H1 (cell line): Measurements from ENCODE around the gene RRM2. TPM values are rescaled to one million over a fixed set of nuclear protein-coding genes. Genes with fewer than 3 reads are reported as not detected.

Source experiments
- GABPA ChIP-seq: IDR thresholded peaks from 2 replicates; pipeline ENCODE4 v1.6.1; 2011; ENCODE audit warnings: mild to moderate bottlenecking, low read length, moderate library complexity, borderline replicate concordance; ENCODE audit not compliant: insufficient read depth
- KDM5A ChIP-seq: fragments of 200-600 bp; IDR thresholded peaks from 2 replicates; pipeline ENCODE4 v1.7.1; 2012; ENCODE audit warnings: mild to moderate bottlenecking, low read length, inconsistent platforms, mixed read lengths
- NANOG ChIP-seq: IDR thresholded peaks from 2 replicates; pipeline ENCODE4 v1.6.1; 2011; ENCODE audit warnings: low read length, low read depth, mild to moderate bottlenecking, inconsistent platforms; ENCODE audit not compliant: insufficient read depth, poor library complexity, severe bottlenecking
- PHF8 ChIP-seq: fragments of 200-600 bp; sonication (generic); conservative IDR thresholded peaks from 2 replicates; pipeline ENCODE4 v1.7.1; 2012; ENCODE audit warnings: low read depth, mild to moderate bottlenecking, inconsistent platforms, low read length, moderate library complexity
- SP2 ChIP-seq: IDR thresholded peaks from 2 replicates; pipeline ENCODE4 v1.6.1; 2012; ENCODE audit warnings: mild to moderate bottlenecking, low read length, inconsistent platforms
- SUZ12 ChIP-seq: fragments of 200-600 bp; sonication (generic); IDR thresholded peaks from 2 replicates; pipeline ENCODE4 v1.6.1; 2012; ENCODE audit warnings: mild to moderate bottlenecking, inconsistent platforms, low read length, moderate library complexity, mixed read lengths
- TCF12 ChIP-seq: IDR thresholded peaks from 2 replicates; pipeline ENCODE4 v1.6.1; 2011; ENCODE audit warnings: low read depth, mild to moderate bottlenecking, low read length
- TEAD4 ChIP-seq: IDR thresholded peaks from 2 replicates; pipeline ENCODE4 v1.6.1; 2012; ENCODE audit warnings: low read depth, low read length, inconsistent platforms, mixed read lengths
- ZNF274 ChIP-seq: IDR thresholded peaks from 2 replicates; pipeline ENCODE4 v1.7.0; 2012; ENCODE audit warnings: low read length, borderline replicate concordance; ENCODE audit errors: extremely low read depth
- polyA plus RNA-seq, 7 experiments: library from polyadenylated mRNA; depleted of rRNA in 3 of 7; stranded (reverse) in 5 of 7; unstranded in 2 of 7; fragments of >200 nt in 5 of 7; fragments of 200-250 nt in 2 of 7; gene quantifications; 1 replicate in 5 of 7; 2 replicates in 1 of 7; 4 replicates in 1 of 7; pipeline versions ENCODE4 v1.2.1 to v1.2.3, GENCODE V29; 2011 to 2013; ENCODE audit warnings: missing spikeins in 2 of 7, mixed read lengths in 2 of 7
- total RNA-seq: library from RNA; stranded (reverse); fragmentation: NEBNext Ultra II Directional; extraction: Animal tissue kit (Norgen Biotek cat#: 25700); gene quantifications from 2 replicates; pipeline ENCODE4 v1.2.1, GENCODE V29; 2021

RRM2 gene
- total and polyA plus RNA-seq, 2 of the 8 experiments (the other 6 are each of a cell fraction or from before 2014, with no cell fraction given), result 37.7 to 215 TPM

DNA sequence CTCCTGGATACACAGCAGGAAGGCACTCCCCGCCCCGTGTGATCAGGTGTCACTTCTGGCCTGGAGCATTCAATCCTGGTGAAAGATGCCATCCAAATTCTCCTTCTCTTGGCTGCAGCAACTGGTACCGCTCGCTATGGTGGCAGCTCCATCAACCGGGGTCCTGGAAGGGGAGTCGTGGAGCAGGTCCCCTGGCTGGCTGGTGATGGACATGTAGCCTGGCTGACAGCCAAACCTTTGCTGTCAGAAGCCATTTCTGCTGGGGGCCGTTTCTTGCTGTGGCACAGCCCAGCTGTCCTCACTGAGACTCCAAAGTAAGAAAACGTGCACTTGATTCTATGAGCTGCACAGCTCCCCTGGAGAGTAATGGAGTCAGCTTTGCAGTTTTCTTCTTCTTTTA is 35.2 kb upstream of the RRM2 start (continued):
- TF ChIP-seq SP2 (no peak), SUZ12 (no peak), KDM5A (no peak), TEAD4 (no peak), ZNF274 (no peak), TCF12 (no peak), PHF8 (no peak), GABPA (no peak), NANOG (no peak)
- TF ChIP-seq, all 59 proteins: peak for 0
